ENCODE results near the gene MEGF10. TPM values are rescaled to one million over a fixed set of nuclear protein-coding genes. Genes with fewer than 3 reads are reported as not detected.
A peak's percentile ranks its signal among the peaks of the same experiment; 100 is the strongest.

Gene MEGF10
- total and polyA plus RNA-seq, 10 of the 15 experiments (the other 5 are each of a cell fraction or from before 2014, with no cell fraction given): 0.03 to 0.21 (median 0.05) TPM; not detected in 5

- no peak for TF ChIP-seq SRF (IDR thresholded peaks at IDR 0.05; ENCODE audit: low read depth in 2 of 2, low read length in 2 of 2)
- no peak for TF ChIP-seq NFYB (IDR thresholded peaks at IDR 0.05; ENCODE audit: insufficient read depth, low read depth, low read length)
- TF ChIP-seq POLR2AphosphoS2 (IDR thresholded peaks at IDR 0.05; ENCODE audit: low read depth, low read length): no peak
- TF ChIP-seq SUZ12 (IDR thresholded peaks at IDR 0.05; ENCODE audit: unreplicated experiment): no peak
- TF ChIP-seq IKZF1 (conservative IDR thresholded peaks at IDR 0.05): no peak
These were observed 118.8 kb downstream of the MEGF10 start (continued) for GRCh38 chr5:127409246-127409917.

- ATAC-seq (peak; percentile 59), FAIRE-seq (no peak), DNase-seq (ENCODE audit: low read depth, low spot score) (no peak)
- ChIA-PET SMC1A (ENCODE audit: uncharacterized antibody, unreplicated experiment) (interaction anchor here (0.6 to 1.7 kb wide), 7 partner anchors 8 to 80 kb away, joined by 3 to 7 read pairs (median 3); no protein-coding TSS in a partner anchor), RAD21 (ENCODE audit: unreplicated experiment) (no interaction called here), CTCF (interaction anchor here (0.6 to 1.3 kb wide), 4 partner anchors 8 to 181 kb away, joined by 3 read pairs; no protein-coding TSS in a partner anchor), POLR2A (no interaction called here)
- no peak overlapping the region for H3K27ac ChIP-seq (ENCODE audit: control insufficient read depth, insufficient read depth)
- H3K4me2 ChIP-seq (ENCODE audit: control insufficient read depth, insufficient read depth): no peak overlapping the region; the same call in 1 of the 2 replicates
- no peak overlapping the region for H3K9ac ChIP-seq (ENCODE audit: control insufficient read depth, insufficient read depth, low read length)
- TF ChIP-seq HDAC2 (IDR thresholded peaks at IDR 0.05): no peak
- no peak for TF ChIP-seq TCF12 (IDR thresholded peaks at IDR 0.05; ENCODE audit: low read depth, low read length)
- no peak for TF ChIP-seq ESRRA (IDR thresholded peaks at IDR 0.05; ENCODE audit: low read length)
- no peak for TF ChIP-seq SMARCA5 (IDR thresholded peaks at IDR 0.05)
- no peak for TF ChIP-seq HDAC6 (IDR thresholded peaks at IDR 0.05; ENCODE audit: unreplicated experiment)
- TF ChIP-seq SREBF2 (IDR thresholded peaks at IDR 0.05; ENCODE audit: low read length): no peak
- no peak for TF ChIP-seq LARP7 (IDR thresholded peaks at IDR 0.05)
- no peak for TF ChIP-seq MEF2B (IDR thresholded peaks at IDR 0.05; ENCODE audit: partially characterized antibody, poor library complexity, severe bottlenecking)
- no peak for TF ChIP-seq ATF7 (IDR thresholded peaks at IDR 0.05; ENCODE audit: low read depth)
- WGBS (ENCODE audit: insufficient coverage, insufficient replicate concordance, low lambda C conversion rate, missing lambda C conversion rate): 81% methylated on average over 15 of the region's 15 CpGs
- H3K4me3 ChIP-seq: no peak overlapping the region
- in situ Hi-C loops (cut with MboI) (no loop called here), intact Hi-C loops (cut with micrococcal nuclease; ENCODE audit: unreplicated experiment) (no loop called here)
- H3K36me3 ChIP-seq (ENCODE audit: control insufficient read depth in 2 of 2, insufficient read depth in 2 of 2, low read length in 1 of 2): no peaks in the 10 kb centered on the region
- no peaks in the 10 kb centered on the region for H3K27me3 ChIP-seq (replicated peaks in 1 of 2; ENCODE audit: control insufficient read depth in 2 of 2, insufficient read depth in 2 of 2, low read length in 1 of 2)
- no peaks in the 10 kb centered on the region for H3K79me2 ChIP-seq (ENCODE audit: control insufficient read depth, insufficient read depth, low read length)
- H3K9me3 ChIP-seq (replicated peaks; ENCODE audit: control insufficient read depth, insufficient read depth, low read length): no peaks in the 10 kb centered on the region
- no TSS peak for BruUV-seq (replicated peaks)
- H3K4me1 ChIP-seq (ENCODE audit: control insufficient read depth, insufficient read depth, low read length): peaks cover 11% of the 10 kb centered on the region
- no peaks in the 10 kb centered on the region for H4K20me1 ChIP-seq (ENCODE audit: control insufficient read depth, insufficient read depth)
- H2AFZ ChIP-seq (ENCODE audit: control insufficient read depth, low read depth, low read length): peak overlapping the region; percentile 22
These were observed 119.5 kb downstream of the MEGF10 start for GRCh38 chr5:127409921-127410675.
